Retinal pigment epithelial cell (primary cell): ENCODE measurements around the gene SLC6A17.

Experiments
- DNase-seq: peaks from one replicate; pipeline ENCODE4 v3.0.0-alpha.2; 2010; ENCODE audit warnings: low read depth
- H3K4me3 ChIP-seq: 2 replicates; pipeline ENCODE4 v1.5.1; 2011; ENCODE audit warnings: mild to moderate bottlenecking, low read length, control low read depth, moderate library complexity
- CTCF ChIP-seq: conservative IDR thresholded peaks from 2 replicates; pipeline ENCODE4 v1.5.1; 2011; ENCODE audit warnings: low read depth, low read length, control low read depth, inconsistent platforms

The SLC6A17 gene

GRCh38 chr1:110233861-110234260 is 83.6 kb downstream of the SLC6A17 start:
- no peak overlapping the region for H3K4me3 ChIP-seq
- no peak for TF ChIP-seq CTCF
- DNase-seq, result no peak

GRCh38 chr1:110234691-110235090 is 84.4 kb downstream of the SLC6A17 start:
- no peak for TF ChIP-seq CTCF
- no peak overlapping the region for H3K4me3 ChIP-seq
- no peak for DNase-seq

GRCh38 chr1:110235181-110235833 is 85.0 kb downstream of the SLC6A17 start:
- DNase-seq, result no peak
- H3K4me3 ChIP-seq, result no peak overlapping the region
- TF ChIP-seq CTCF, result no peak

- no peak overlapping the region for H3K4me3 ChIP-seq
- TF ChIP-seq CTCF, result no peak
- DNase-seq, result no peak
Observed at GRCh38 chr1:110235834-110236682, 85.8 kb downstream of the SLC6A17 start.

- DNase-seq, result no peak
- no peak for TF ChIP-seq CTCF
Observed at GRCh38 chr1:110237386-110238152, 87.3 kb downstream of the SLC6A17 start.

GRCh38 chr1:110239441-110240430 is 89.4 kb downstream of the SLC6A17 start:
- no peak for DNase-seq
- H3K4me3 ChIP-seq, result no peak overlapping the region
- TF ChIP-seq CTCF, result no peak

More at GRCh38 chr1:110237386-110238152, 87.3 kb downstream of the SLC6A17 start:
- no peak overlapping the region for H3K4me3 ChIP-seq
